HCT116 (cell line): Measurements from ENCODE around the gene TRPM8. TPM values are rescaled to one million over a fixed set of nuclear protein-coding genes. Genes with fewer than 3 reads are reported as not detected.
A peak's percentile ranks its signal among the peaks of the same experiment; 100 is the strongest.

Source experiments
- ATAC-seq: fragments of 200-7000 bp; cut with Tn5 transposase; 2 replicates; pipeline ENCODE4 v1.9.1; 2020; ENCODE audit warnings: mild to moderate bottlenecking, moderate library complexity
- BruUV-seq: library from RNA; stranded (reverse); fragments of 400-500 nt; replicated peaks from 2 replicates; lab custom pipeline; 2021; lab: Mats Ljungman, UMichigan
- CTCF ChIA-PET: fragments of 300-600 bp; sonication (Branson Sonifier 250); formaldehyde crosslinking; loops from one replicate; lab custom pipeline; 2021; ENCODE audit warnings: antibody characterized with exemption; lab: Charles Lee
- POLR2A ChIA-PET: fragments of 300-600, 350-600 bp; sonication (Branson Sonifier 250); formaldehyde crosslinking; loops from one replicate; lab custom pipeline; 2021; ENCODE audit warnings: antibody characterized with exemption; lab: Charles Lee
- RAD21 ChIA-PET, 2 experiments: fragments of 300-600 bp; sonication (Branson Sonifier 250); formaldehyde crosslinking; loops; one replicate each; lab custom pipeline; 2023; ENCODE audit warnings: low total read pairs in 2 of 2; ENCODE audit not compliant: uncharacterized antibody in 2 of 2, unreplicated experiment in 2 of 2, low non-redundant PET in 1 of 2; lab: Charles Lee
- DNase-seq: peaks from one replicate; pipeline ENCODE4 v3.0.0-alpha.2; 2010; ENCODE audit warnings: low read depth, low spot score
- H2AFZ ChIP-seq: fragments of 200-600 bp; shearing (Covaris generic), sonication (generic); 2 replicates; pipeline ENCODE4 v1.6.1; 2017; ENCODE audit warnings: low read depth, mixed run types, mixed read lengths, antibody characterized with exemption, low read length; ENCODE audit not compliant: poor library complexity, severe bottlenecking
- H3K27ac ChIP-seq: 2 replicates; pipeline ENCODE4 v1.5.1; 2012; ENCODE audit warnings: low read depth, low read length
- H3K27me3 ChIP-seq: fragments of 200-600 bp; sonication (generic); 2 replicates; pipeline ENCODE4 v1.6.1; 2016; ENCODE audit warnings: mixed run types, low read length, mixed read lengths; ENCODE audit not compliant: insufficient read depth
- H3K36me3 ChIP-seq, 2 experiments: fragments of 200-500 bp in 1 of 2; fragments of 200-600 bp in 1 of 2; sonication (Bioruptor generic) in 1 of 2; sonication (generic) in 1 of 2; 2 replicates each; pipeline versions ENCODE4 v1.5.1 to v1.6.1; 2014 to 2016; ENCODE audit warnings: low read length in 2 of 2, inconsistent platforms in 1 of 2, mixed read lengths in 1 of 2, mixed run types in 1 of 2; ENCODE audit not compliant: insufficient read depth in 2 of 2, control insufficient read depth in 1 of 2
- H3K4me1 ChIP-seq, 2 experiments: fragments of 200-600 bp in 1 of 2; sonication (generic) in 1 of 2; 2 replicates each; pipeline versions ENCODE4 v1.5.1 to v1.6.1; 2012 to 2017; ENCODE audit warnings: low read length in 2 of 2, inconsistent platforms in 1 of 2, mild to moderate bottlenecking in 1 of 2, mixed read lengths in 1 of 2, mixed run types in 1 of 2, moderate library complexity in 1 of 2; ENCODE audit not compliant: insufficient read depth in 2 of 2, control insufficient read depth in 1 of 2
- H3K4me2 ChIP-seq: fragments of 200-600 bp; sonication (generic); 2 replicates; pipeline ENCODE4 v1.6.1; 2017; ENCODE audit warnings: mixed run types, low read length, mixed read lengths
- H3K4me3 ChIP-seq, 2 experiments: fragments of 200-600 bp in 1 of 2; sonication (generic) in 1 of 2; replicated peaks in 1 of 2; 2 replicates each; pipeline ENCODE4 v1.5.1; 2011 to 2016; ENCODE audit warnings: low read length in 2 of 2, control low read depth in 1 of 2, low read depth in 1 of 2, mild to moderate bottlenecking in 1 of 2, mixed read lengths in 1 of 2, mixed run types in 1 of 2
- H3K79me2 ChIP-seq: fragments of 200-600 bp; sonication (generic); 2 replicates; pipeline ENCODE4 v1.6.1; 2017; ENCODE audit warnings: mild to moderate bottlenecking, mixed run types, low read length, moderate library complexity, mixed read lengths; ENCODE audit not compliant: insufficient read depth
- H3K9ac ChIP-seq: fragments of 200-600 bp; sonication (generic); 2 replicates; pipeline ENCODE4 v1.6.1; 2016; ENCODE audit warnings: low read length, mixed read lengths
- H3K9me2 ChIP-seq: fragments of 200-600 bp; sonication (generic), shearing (Covaris generic); 2 replicates; pipeline ENCODE4 v1.6.1; 2017; ENCODE audit warnings: mixed run types, mild to moderate bottlenecking, moderate library complexity; ENCODE audit not compliant: insufficient read depth
- H3K9me3 ChIP-seq, 2 experiments: fragments of 200-500 bp in 1 of 2; fragments of 200-600 bp in 1 of 2; sonication (Bioruptor generic) in 1 of 2; sonication (generic) in 1 of 2; 2 replicates each; pipeline ENCODE4 v1.6.1; 2014 to 2017; ENCODE audit warnings: low read length in 2 of 2, mixed read lengths in 2 of 2, inconsistent platforms in 1 of 2, low read depth in 1 of 2, mild to moderate bottlenecking in 1 of 2, mixed run types in 1 of 2, moderate library complexity in 1 of 2; ENCODE audit not compliant: control insufficient read depth in 1 of 2, insufficient read depth in 1 of 2
- H4K20me1 ChIP-seq: fragments of 200-600 bp; sonication (generic), shearing (Covaris generic); 2 replicates; pipeline ENCODE4 v1.6.1; 2017; ENCODE audit warnings: mixed run types, mild to moderate bottlenecking, moderate library complexity; ENCODE audit not compliant: insufficient read depth
- ATF3 ChIP-seq: IDR thresholded peaks from 2 replicates; pipeline ENCODE4 v1.6.1; 2012
- CEBPB ChIP-seq: IDR thresholded peaks from 2 replicates; pipeline ENCODE4 v1.6.1; 2012; ENCODE audit warnings: low read depth
- EGR1 ChIP-seq: IDR thresholded peaks from 2 replicates; pipeline ENCODE4 v1.6.1; 2012; ENCODE audit warnings: low read depth
- FOSL1 ChIP-seq: IDR thresholded peaks from 2 replicates; pipeline ENCODE4 v1.6.1; 2012; ENCODE audit warnings: low read depth
- MAX ChIP-seq: IDR thresholded peaks from 2 replicates; pipeline ENCODE4 v1.6.1; 2012
- POLR2AphosphoS5 ChIP-seq: IDR thresholded peaks from 2 replicates; pipeline ENCODE4 v1.6.1; 2011; ENCODE audit warnings: mild to moderate bottlenecking, low read depth, low read length, moderate library complexity
- RAD21 ChIP-seq: IDR thresholded peaks from 2 replicates; pipeline ENCODE4 v1.6.1; 2012; ENCODE audit warnings: low read depth, mild to moderate bottlenecking
- REST ChIP-seq: IDR thresholded peaks from 2 replicates; pipeline ENCODE4 v1.6.1; 2012; ENCODE audit warnings: low read depth
- SIN3A ChIP-seq: IDR thresholded peaks from 2 replicates; pipeline ENCODE4 v1.6.1; 2012; ENCODE audit warnings: low read depth
- SRF ChIP-seq: IDR thresholded peaks from 2 replicates; pipeline ENCODE4 v1.6.1; 2012; ENCODE audit warnings: low read depth
- YY1 ChIP-seq: IDR thresholded peaks from 2 replicates; pipeline ENCODE4 v1.6.1; 2011; ENCODE audit warnings: low read length, low read depth, moderate library complexity, mild to moderate bottlenecking; ENCODE audit not compliant: insufficient replicate concordance; ENCODE audit errors: extremely low read depth
- ZBTB33 ChIP-seq: IDR thresholded peaks from 2 replicates; pipeline ENCODE4 v1.6.1; 2011; ENCODE audit warnings: mild to moderate bottlenecking, low read length, moderate library complexity; ENCODE audit not compliant: insufficient replicate concordance; ENCODE audit errors: extremely low read depth
- ZFX ChIP-seq: fragments of 450-650 bp; IDR thresholded peaks from 2 replicates; pipeline ENCODE4 v1.6.1; 2017
- intact Hi-C: fragments of 100-400 bp; cut with micrococcal nuclease; formaldehyde crosslinking; loops from 2 replicates; pipeline ENCODE4 v1.10.0; 2022
- total RNA-seq: library from RNA; stranded (reverse); gene quantifications from one replicate; pipeline ENCODE4 v1.2.1, GENCODE V29; 2021; ENCODE audit not compliant: unreplicated experiment

The TRPM8 gene
- total RNA-seq, 1 experiment from 2014 or later, result 0.39 TPM

GRCh38 chr2:233977296-233977837 lies 60.2 kb downstream of the TRPM8 start:
- Histone ChIP-seq H3K9me2 (no peaks in the 10 kb centered on the region), H3K4me2 (no peak overlapping the region), H3K27me3 (no peaks in the 10 kb centered on the region), H3K27ac (no peak overlapping the region), H4K20me1 (no peaks in the 10 kb centered on the region), H2AFZ (no peak overlapping the region), H3K36me3 (no peaks in the 10 kb centered on the region), H3K9ac (no peak overlapping the region), H3K4me3 (no peak overlapping the region), H3K4me1 (peaks cover 36 to 70% of the 10 kb centered on the region in 2 experiments), H3K79me2 (no peaks in the 10 kb centered on the region), H3K9me3 (no peaks in the 10 kb centered on the region)
- POLR2A ChIA-PET, result no interaction called here
- CTCF ChIA-PET, result interaction anchor here (1.2 kb wide), 1 partner anchor 568 kb away, joined by 6 read pairs; no protein-coding TSS in a partner anchor
- no peak for DNase-seq
- RAD21 ChIA-PET, result interaction anchor here in 1 of 2 experiments (0.6 kb wide), 1 partner anchor 427 kb away, joined by 4 read pairs; no protein-coding TSS in a partner anchor
- TF ChIP-seq ATF3 (no peak), POLR2AphosphoS5 (no peak), ZBTB33 (no peak)
- no TSS peak for BruUV-seq
- ATAC-seq, result no peak
- intact Hi-C loops, result loop anchor here (2.0 to 5.0 kb wide), 2 partner anchors 125 to 1139 kb away; no protein-coding TSS in a partner anchor

- H3K4me2 ChIP-seq, result no peak overlapping the region
- peak overlapping the region; percentile 11 for H2AFZ ChIP-seq
- intact Hi-C loops, result loop anchor here (5.0 kb wide), 1 partner anchor 123 kb away; no protein-coding TSS in a partner anchor
- peaks cover 28 to 58% of the 10 kb centered on the region in 2 experiments for H3K4me1 ChIP-seq
- no peaks in the 10 kb centered on the region for H3K79me2 ChIP-seq
- no peaks in the 10 kb centered on the region for H3K36me3 ChIP-seq
- H3K27me3 ChIP-seq, result no peaks in the 10 kb centered on the region
- POLR2A ChIA-PET, result no interaction called here
- no peak overlapping the region for H3K9ac ChIP-seq
- H3K27ac ChIP-seq, result no peak overlapping the region
- CTCF ChIA-PET, result no interaction called here
- no peak for TF ChIP-seq MAX
- no peak for TF ChIP-seq CEBPB
- no peak for TF ChIP-seq SRF
- no peak for TF ChIP-seq YY1
- TF ChIP-seq EGR1, result no peak
- no peak for TF ChIP-seq RAD21
- no peak for TF ChIP-seq SIN3A
- no peak for TF ChIP-seq ATF3
- TF ChIP-seq REST, result no peak
- no peak for TF ChIP-seq ZFX
- TF ChIP-seq FOSL1, result no peak
- TF ChIP-seq, all 23 proteins: peak for 0
- H3K4me3 ChIP-seq, result no peak overlapping the region
- no TSS peak for BruUV-seq
- ATAC-seq, result no peak
- RAD21 ChIA-PET, result no interaction called here
- no peaks in the 10 kb centered on the region for H4K20me1 ChIP-seq
- no peaks in the 10 kb centered on the region for H3K9me3 ChIP-seq
- no peaks in the 10 kb centered on the region for H3K9me2 ChIP-seq
- no peak for DNase-seq
Measured at GRCh38 chr2:233979748-233980147, 62.6 kb downstream of the TRPM8 start.
